Thyroid gland (tissue), 4 donors: Measurements from ENCODE around the gene LHX4.

Source experiments
- CTCF ChIP-seq, 6 experiments: fragments of 200-600 bp in 3 of 6; fragments of 450-650 bp in 3 of 6; sonication (generic) in 3 of 6; IDR thresholded peaks; one replicate each; pipeline ENCODE4 v1.5.1; 2016 to 2019; ENCODE audit warnings: antibody characterized with exemption in 6 of 6, mild to moderate bottlenecking in 2 of 6, inconsistent platforms in 1 of 6, moderate library complexity in 1 of 6
- POLR2A ChIP-seq, 2 donors: fragments of 450-650 bp; IDR thresholded peaks; one replicate each; pipeline ENCODE4 v1.6.1; 2017; ENCODE audit warnings: antibody characterized with exemption in 2 of 2, mild to moderate bottlenecking in 2 of 2, moderate library complexity in 1 of 2

GRCh38 chr1:180279651-180280050, 49.6 kb downstream of the LHX4 start:
- TF ChIP-seq POLR2A (IDR thresholded peaks at IDR 0.05): no peak
- TF ChIP-seq CTCF (IDR thresholded peaks at IDR 0.05): no peak
